Activated T-helper 1 cell treated with Interleukin-2 at 50 U/mL for 16 hours (primary cell): ENCODE measurements around the gene PPIF.
A peak's percentile ranks its signal among the peaks of the same experiment; 100 is the strongest.

Experiments
- DNase-seq: peaks from one replicate; pipeline ENCODE4 v3.0.0-alpha.2; 2020; ENCODE audit warnings: low read depth

PPIF gene

DNA sequence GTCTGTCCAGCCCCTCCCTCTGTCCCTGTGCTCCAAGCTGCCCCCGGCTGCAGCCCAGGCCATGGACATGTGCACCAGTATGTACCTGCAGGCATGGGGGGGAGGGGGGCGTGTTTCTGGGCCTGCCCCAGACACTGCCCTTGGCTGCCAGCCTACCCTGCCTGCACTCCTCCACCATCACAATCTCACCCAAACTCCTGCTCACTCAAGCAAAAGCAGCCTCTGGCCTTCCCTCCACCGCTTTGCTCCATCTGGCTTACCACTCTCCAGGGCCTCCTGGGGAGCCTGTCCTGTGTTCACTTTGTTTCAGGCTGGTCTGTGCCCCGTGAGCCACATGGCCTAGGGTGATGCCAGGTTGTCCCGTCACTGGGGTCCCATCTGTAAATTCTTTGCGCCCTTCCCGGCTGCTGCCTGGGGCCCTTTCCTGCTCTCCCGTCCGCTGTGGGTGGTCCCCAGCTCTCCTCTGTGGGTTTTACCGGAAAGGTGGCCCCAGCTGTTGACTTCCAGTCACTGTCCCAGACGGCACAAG lies 33.3 kb upstream of the PPIF start:
- DNase-seq = no peak

GRCh38 chr10:79314761-79315601 lies 32.3 kb upstream of the PPIF start:
- DNase-seq = no peak

GRCh38 chr10:79315602-79315920 lies 31.7 kb upstream of the PPIF start:
- no peak for DNase-seq

DNA sequence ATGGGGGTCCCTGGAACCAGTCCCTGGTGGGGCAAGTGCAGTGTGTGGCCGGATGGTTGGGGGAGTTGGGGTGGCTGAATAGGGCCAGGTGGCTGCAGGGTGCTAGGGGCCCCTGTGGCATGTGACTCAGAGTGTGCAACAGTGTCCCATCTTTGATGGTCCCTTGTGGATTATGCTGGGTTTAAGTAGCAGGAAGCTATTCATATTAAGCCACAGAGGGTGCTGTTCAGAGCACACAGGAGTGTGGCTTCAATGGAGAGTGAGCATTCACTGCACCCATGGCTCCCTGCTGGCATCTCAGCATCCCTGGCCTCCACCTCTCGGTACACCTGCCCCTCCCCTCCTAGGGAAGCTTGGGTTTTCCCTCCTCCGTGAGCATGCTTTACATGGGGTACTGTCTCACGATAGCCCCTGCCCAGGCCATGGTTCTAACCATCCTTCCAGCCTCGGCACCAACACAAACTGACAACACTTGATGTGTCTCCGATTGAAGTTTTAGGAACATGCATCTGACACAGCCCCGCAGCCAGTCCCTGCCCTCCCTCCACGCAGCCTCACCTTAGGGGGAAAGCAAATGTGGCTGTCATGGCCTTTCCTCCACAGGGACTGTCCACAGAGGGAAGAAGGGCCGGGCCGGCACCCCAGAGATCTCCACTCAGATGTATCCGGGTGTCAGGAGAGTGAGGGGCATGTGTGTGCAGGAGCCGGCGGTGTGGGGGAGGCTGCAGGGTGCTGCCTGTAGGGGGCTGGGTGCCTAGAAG lies 30.4 kb upstream of the PPIF start:
- DNase-seq = no peak

DNA sequence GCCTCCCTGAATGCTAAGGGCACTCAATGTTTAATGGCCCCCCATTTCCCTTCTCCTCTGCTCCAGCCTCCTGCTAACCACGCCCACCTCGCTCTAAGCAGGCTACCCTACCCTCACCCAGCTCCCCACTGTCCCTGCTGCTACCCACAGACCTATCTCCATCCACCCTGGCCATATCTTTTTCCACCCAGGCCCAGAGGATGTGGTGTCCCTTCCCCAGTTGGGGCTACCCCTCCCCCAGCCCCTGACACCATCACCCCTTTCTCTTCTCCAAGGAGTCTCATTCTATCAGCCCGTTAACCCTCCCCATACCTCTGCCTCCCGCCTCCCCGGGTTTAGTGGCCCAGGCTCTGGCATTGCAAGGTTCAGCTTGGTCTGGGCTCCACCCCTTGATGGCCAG lies 28.9 kb upstream of the PPIF start:
- DNase-seq = no peak

DNA sequence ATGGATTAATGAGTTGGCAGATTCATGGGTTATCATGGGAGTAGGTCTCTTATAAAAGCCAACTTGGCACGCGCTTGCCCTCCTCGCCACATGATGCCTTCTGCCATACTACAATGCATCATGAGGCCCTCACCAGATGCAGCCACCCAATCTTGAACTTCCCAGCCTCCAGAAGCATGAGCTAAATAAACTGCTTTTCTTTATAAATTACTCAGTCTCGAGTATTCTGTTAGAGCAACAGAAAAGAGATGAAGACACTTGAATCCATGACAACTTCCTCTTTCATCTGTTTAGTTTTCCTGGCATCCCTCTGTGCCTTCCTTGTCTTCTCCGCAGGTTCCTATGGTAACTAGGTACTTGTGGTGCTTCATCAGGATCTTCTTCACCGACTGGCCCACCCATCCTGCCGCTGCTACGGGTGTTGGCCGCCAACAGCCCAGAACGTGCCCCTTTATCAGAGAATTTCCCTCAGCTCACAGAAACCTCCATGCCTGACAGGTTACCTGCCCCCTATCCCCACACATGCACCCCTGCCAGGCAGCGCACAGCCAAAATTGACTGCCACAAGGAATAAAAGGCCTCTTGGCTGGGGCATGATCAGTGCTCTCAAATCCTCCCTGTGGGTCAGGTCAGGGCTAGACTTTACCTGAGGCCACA lies 28.0 kb upstream of the PPIF start:
- no peak for DNase-seq

- no peak for DNase-seq
Measured at GRCh38 chr10:79320316-79320715, 27.0 kb upstream of the PPIF start.

GRCh38 chr10:79320820-79321493 lies 26.3 kb upstream of the PPIF start:
- DNase-seq = no peak

DNA sequence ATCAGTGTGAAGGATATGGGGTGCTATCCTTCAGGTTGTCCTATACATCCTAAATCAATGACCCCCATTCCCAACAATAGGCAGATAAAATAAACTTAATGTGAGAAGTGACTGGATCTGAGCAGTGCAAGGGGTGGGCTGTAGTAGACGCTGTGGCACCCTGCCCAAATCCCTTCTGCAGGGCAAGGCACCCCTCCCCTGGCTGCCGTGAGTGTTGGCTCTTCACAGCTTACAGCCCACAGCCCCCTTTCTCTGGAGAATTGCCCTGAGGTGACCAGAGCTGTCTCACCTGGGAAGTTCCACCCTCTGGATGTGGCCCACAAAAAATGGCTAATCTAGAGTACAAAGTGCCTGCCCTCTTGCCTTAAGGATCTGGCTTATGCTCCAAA lies 25.8 kb upstream of the PPIF start:
- no peak for DNase-seq

DNA sequence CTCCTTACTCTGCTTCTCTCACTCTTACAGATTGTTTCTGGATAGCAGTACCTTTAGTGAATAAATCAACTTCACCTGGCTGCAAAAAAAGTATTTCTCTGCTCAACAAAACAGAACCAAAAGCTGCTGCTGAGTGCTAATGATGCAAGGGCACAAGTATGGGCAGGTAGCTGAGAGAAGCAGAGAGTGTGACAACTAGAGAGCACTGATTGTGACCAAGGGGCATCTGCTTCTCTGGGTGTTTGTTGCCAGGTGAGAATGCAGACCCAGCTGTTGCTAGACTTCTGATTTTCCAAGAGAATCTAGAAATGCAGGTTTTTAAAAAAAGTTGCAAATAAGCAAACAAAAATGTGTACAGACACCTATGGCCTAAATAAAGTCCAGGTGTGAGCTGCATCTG lies 25.3 kb upstream of the PPIF start:
- DNase-seq = no peak

- peak; percentile 73 for DNase-seq
Measured at GRCh38 chr10:79322616-79323543, 24.4 kb upstream of the PPIF start.

DNA sequence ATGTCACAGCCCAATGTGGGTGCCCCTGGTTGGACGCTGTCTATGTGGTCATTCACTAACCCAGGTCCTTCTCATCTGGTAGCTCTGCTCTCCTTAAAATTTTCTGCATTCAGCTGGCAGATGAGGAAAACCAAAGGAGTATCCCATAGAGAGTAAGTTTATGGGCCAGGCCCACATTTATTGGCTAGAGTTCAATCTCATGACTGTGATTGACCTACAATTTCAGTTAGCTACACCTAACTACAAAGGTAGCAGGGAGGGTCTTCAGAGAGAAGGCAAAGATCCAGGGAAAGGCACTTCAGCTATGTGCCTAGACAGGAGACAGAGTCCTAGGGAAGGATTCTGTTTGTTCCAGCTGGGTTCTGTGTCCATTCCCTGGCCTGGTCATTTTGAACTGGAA lies 23.7 kb upstream of the PPIF start:
- no peak for DNase-seq

DNA sequence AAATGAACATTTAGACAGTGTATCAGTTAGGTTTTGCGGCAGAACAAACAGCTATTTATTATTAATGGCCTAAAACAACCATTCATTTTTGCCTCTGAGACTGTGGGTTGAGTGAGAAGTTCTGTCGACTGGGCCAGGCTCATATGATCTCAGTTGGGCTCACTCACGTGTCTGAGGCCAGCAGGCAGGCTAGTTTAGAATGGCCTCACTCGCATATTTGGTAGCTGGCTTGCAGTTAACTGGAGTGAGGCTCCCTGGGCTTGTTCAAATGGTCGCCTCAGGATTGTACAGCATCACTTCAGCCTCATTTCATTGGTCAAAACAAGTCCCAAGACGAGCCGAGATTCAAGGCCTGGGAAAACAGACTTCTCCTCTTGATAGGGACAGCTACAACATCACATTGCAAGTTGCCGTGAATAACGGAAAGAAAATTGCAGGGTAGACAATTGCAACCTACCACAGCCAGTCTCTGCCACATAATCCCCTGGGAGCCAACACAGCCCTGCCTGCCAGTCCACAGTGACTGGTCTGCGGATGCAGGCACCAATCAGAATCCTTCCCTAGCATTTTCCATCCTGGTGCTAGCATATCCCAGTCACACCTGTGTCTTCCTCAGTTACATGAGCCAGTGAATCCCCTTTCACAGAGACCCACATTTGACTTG lies 23.1 kb upstream of the PPIF start:
- DNase-seq = no peak

GRCh38 chr10:79326361-79327089 lies 20.7 kb upstream of the PPIF start:
- no peak for DNase-seq

- DNase-seq = no peak
Measured at GRCh38 chr10:79327090-79327457, 20.2 kb upstream of the PPIF start.

GRCh38 chr10:79328147-79328701 lies 19.0 kb upstream of the PPIF start:
- no peak for DNase-seq

DNA sequence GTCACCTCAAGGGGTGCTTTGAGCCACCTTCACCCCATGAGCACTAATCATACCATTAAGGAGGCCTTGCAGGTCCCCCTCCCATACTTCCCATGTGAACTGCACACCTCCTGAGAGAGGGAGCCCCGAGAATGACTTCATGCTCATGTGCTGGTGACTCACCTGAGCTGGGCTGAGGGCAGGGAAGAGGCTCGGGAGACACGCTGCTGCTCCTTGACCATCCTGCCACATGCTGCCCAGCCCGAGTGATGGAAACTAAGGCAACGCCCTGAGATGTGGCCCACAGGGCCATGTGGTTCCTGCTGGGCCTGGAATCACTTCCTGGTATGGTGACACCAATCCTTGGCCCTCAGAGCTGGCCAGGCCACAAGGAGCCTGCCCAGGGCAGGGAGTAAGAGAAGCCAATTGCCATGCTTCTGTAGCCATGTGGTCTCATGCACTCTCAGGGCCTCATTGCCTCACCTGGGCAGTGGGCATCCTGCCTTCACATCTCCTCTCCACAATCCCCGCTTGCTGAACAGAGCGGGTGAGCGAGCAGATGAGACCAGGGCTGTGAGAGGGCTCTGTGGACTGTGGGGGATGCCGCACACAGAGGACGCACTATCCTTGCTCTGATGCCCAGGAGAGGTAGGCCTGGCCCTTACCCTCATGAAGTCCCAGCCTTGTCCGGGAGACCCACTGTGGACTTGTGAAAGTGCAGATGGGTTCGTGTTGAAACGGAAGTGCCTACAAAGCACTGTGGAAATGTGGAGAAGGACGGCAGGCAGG lies 18.3 kb upstream of the PPIF start:
- no peak for DNase-seq

DNA sequence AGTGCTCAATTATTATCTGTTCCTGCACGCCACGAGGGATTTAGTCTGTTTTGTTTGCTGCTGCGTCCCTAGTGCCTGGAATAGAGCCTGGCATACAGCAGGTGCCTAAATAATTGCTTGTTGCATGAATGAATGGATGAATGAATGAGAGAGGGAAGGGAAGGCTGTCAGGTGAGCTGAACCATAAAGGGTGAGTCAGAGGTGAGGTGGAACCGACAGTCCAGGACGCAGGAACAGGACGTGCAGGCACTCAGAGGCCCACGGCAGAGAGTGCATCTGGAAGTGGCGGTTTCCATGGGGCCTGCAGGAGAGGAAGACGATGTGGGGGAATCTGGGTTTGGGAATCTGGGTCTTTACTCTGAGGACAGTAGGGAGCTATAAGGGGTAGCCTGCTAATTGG lies 17.7 kb upstream of the PPIF start:
- no peak for DNase-seq

DNA sequence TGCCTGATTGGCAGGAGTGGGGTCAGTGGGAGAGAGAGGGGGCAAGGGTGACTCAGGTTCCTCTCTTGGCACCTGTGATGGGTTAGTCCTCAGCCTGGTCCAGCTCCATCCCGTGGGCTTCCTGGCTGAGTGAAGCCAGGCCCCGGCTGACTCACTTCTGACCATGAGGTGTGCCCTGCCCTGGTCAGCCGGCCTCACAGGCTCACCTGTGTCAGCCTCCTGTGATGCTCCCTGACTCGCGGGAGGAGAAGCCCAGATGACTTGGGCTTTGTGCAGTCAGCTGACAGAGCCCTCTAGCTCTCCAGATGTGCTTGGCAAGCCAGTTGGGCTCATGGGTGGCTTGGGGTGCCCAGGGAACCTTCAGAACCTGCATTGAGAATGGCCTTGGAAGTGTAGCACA lies 16.0 kb upstream of the PPIF start:
- DNase-seq = no peak
